Esophagus squamous epithelium (tissue), 4 donors: ENCODE measurements around the gene NEDD4L.

ENCODE experiments used
- POLR2A ChIP-seq, 4 donors: fragments of 450-650 bp; IDR thresholded peaks; one replicate each; pipeline ENCODE4 v1.6.1; 2017; ENCODE audit warnings: antibody characterized with exemption in 4 of 4, mild to moderate bottlenecking in 4 of 4, moderate library complexity in 3 of 4
- TF ChIP-seq, protein P1 (sequence below), 6 experiments: fragments of 450-650 bp in 4 of 6; fragments of 200-600 bp in 2 of 6; sonication (generic) in 2 of 6; IDR thresholded peaks; one replicate each; pipeline ENCODE4 v1.5.1; 2016 to 2019; ENCODE audit warnings: antibody characterized with exemption in 6 of 6, mild to moderate bottlenecking in 4 of 6, moderate library complexity in 4 of 6

DNA sequence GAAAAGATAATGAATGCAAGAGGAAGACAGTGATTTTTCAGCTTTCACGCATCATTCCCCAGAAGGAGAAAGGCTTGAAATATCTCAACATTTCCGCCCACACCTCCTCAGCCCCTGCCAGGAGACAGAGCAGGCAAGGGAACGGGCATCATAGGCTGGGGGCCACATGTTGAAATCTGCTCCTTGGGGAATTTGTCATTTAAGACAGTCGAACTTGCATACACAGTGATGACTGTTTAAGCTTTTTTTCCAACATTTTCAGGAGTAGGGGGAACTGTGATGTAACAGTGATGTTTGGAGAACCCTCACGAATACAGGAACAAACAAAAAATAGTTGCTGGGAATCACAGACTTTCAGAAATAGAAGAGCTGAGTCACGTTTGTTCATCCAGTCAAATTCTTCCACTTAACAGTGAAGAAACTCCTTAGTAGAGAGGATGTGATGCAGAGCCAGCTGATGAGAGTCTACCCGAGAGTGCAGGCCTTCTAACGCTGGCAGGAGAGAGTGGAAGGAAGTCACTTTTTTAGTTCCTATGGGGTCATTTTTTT is 318.1 kb downstream of the NEDD4L start:
- TF ChIP-seq, protein P1, sequence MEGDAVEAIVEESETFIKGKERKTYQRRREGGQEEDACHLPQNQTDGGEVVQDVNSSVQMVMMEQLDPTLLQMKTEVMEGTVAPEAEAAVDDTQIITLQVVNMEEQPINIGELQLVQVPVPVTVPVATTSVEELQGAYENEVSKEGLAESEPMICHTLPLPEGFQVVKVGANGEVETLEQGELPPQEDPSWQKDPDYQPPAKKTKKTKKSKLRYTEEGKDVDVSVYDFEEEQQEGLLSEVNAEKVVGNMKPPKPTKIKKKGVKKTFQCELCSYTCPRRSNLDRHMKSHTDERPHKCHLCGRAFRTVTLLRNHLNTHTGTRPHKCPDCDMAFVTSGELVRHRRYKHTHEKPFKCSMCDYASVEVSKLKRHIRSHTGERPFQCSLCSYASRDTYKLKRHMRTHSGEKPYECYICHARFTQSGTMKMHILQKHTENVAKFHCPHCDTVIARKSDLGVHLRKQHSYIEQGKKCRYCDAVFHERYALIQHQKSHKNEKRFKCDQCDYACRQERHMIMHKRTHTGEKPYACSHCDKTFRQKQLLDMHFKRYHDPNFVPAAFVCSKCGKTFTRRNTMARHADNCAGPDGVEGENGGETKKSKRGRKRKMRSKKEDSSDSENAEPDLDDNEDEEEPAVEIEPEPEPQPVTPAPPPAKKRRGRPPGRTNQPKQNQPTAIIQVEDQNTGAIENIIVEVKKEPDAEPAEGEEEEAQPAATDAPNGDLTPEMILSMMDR (IDR thresholded peaks at IDR 0.05) = no peak
- no peak for TF ChIP-seq POLR2A (IDR thresholded peaks at IDR 0.05)
